Stimulated activated naive CD4-positive, alpha-beta T cell treated with Interleukin-2 at 50 U/mL for 16 hours (primary cell): ENCODE data around the gene TJP1.
"Not testable (repeated sequence)": the region's sequence is repeated elsewhere in the genome, so short reads cannot be mapped to it uniquely, and the experiment has no call there.

Experiments used
- DNase-seq: peaks from one replicate; lab custom pipeline; 2025; lab: John Stamatoyannopoulos, UW

The TJP1 gene

DNA sequence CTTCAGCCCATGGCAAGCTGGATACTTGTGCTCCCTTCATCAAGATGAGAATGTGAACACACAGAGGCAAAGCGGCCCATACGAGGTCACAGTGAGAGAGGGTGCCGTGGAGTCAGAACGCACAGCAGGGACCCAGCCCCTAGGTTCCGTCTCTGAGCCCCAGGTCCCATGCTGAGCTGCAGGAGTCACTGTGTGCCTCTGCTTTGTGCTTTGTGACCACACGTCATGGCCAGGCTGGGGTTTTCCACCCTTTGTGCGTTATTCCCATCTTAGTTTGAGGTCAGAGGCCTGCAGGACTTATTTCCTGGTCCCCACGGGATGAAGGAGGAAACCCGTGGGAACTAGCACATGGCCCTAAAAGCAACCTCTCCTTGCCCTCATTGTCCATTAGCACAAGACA is 140.3 kb downstream of the TJP1 start:
- no peak for DNase-seq

DNA sequence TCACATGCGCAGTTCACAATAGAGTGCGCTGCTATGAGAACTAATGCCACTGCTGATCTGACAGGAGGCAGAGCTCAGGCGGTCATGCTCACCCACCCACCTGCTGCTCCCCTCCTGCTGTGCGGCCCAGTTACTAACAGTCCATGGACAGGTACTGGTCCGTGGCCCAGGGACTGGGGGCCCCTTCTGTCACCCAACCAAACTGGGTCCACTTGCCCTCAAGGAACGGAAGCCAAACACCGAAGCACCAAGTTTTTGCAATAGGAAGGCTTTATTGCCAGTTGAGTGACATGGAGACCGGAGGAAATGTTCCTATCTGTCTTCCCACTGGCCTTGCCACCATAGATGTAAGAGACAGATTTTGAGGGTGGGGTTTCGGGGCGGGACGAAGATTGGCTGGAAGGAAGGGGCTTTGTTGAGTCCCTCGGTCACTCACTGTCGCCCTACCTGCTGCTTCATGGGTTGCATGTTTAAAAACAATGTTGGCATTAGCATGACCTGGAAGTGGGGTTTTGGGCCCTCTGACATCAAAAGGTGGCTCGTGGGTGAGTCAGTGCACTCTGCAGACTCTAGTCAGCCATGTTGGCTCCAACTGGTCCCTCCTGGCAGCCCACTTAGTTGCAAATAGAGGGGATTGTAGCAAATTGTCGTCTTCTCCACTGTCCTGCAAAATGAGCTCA is 141.0 kb downstream of the TJP1 start:
- no peak for DNase-seq

DNA sequence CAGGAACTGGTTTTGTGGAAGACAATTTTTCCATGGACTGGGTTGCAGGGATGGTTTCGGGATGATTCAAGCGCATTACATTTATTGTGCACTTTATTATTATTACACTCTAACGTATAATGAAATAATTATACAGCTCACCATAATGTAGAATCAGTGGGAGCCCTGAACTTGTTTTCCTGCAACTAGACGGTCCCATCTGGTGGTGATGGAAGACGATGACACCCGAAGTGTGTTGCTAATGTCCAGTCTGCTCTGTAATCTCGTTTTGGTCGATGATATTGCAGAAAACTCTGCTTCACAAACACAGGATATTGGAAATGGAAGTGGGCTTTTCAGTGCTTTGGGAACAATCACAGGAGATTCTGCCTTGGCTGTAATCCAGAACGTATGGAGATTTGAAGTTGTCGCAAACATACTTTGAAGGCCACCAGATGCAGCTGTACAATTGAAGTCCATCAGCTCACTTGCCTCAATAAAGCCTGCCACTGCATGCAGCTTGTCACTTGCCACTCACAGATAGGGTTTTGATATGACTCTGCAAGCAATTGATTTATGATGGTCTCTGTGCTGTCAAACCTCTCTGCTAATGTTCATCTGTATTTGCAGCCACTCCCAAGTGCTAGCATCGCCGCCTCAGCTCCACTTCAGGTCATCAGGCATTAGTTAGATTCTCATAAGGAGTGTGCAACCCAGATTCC is 141.7 kb downstream of the TJP1 start:
- DNase-seq: no peak

DNA sequence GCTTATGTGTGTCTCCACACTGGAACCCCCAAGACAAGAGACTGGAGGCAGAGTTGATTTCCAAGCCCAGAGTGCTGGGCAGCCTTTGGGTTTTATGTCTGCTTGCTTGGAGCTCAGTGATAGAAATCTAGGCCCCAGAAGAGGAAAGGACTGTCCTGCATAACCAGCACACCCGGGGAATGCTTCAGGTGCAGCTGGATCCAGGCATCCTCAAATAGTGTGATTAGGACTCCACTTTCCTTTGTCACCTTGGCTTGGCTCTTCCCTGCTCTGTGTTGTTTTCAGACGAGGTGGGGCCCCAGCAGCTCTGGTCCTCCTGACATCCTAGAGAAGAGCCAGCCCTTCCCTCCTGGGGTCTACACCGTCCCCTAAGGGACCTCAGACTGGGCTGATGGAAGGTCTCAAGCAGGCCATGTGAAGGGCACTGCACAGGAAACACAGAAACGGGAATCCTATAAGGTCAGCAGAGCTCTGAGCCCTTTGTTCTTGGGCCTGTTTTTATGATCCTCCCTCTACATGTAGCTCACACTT is 143.7 kb downstream of the TJP1 start:
- no peak for DNase-seq

DNA sequence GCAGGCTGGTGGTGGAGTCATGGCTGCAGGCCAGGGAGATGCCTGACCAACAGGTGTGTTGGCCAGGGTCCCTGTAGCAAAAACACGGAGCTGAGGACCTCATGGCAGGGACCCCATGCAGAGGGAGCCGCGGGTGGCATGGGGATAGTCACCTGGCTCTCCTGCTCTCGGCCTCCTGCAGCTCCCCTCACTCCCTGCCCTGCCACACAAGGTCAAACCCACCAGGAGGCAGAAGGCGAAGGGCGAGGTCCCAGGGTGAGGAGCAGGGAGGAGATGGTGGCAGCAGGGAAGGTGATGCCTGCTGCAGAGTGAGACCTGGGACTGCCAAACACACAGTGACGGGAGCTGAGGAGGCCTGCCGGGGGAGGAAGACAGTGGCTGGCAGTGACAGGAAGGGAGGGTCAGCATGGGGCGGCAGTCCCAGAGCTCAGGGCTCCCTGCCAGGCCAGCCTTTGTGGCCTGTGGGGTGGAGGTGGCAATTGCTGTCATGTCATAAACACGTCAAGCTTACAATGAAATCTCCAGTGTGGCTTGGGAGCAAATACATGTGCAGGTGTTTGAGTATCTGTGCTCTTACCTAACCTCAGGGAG is 144.3 kb downstream of the TJP1 start:
- DNase-seq: no peak

DNA sequence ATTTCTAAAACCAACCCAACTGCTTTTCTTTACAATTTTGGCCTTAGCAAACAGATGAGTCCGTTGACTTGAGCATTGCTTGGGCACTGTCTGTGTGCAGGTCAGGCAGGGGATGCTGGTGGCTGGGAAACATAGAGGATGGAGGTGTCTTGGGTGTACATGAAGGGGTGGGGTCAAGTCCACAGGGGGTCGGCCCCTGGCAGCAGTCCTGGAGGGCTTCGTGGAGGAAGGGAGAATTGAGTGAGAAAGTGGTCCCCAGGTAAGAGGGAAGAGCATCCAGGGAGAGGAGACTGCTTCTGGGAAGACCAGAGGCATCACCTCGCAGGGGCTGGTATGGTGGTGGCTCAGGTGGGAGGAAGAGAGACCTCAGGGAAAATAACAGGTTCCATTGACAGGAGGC is 144.8 kb downstream of the TJP1 start:
- no peak for DNase-seq

DNA sequence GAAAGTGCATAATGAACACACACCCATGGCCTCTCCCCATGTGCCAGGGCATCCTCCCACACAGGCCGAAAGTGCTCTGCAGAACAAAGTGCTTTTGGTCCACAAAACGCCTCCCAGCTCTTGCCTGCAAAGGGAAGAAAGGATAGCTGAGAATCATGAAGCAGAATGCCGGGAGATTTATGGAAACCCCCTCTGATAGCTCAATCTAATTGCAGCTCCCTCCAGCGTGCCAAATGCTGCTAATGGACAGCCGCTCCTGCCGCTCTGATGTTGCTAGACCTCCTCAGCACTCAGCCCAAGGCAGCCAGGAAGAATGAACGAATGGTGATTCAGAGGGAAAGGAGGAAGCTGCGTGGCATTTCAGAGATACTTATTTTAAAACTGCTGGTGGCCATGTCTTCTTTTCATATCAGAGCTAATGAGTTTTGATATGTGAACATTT is 145.3 kb downstream of the TJP1 start:
- no peak for DNase-seq

DNA sequence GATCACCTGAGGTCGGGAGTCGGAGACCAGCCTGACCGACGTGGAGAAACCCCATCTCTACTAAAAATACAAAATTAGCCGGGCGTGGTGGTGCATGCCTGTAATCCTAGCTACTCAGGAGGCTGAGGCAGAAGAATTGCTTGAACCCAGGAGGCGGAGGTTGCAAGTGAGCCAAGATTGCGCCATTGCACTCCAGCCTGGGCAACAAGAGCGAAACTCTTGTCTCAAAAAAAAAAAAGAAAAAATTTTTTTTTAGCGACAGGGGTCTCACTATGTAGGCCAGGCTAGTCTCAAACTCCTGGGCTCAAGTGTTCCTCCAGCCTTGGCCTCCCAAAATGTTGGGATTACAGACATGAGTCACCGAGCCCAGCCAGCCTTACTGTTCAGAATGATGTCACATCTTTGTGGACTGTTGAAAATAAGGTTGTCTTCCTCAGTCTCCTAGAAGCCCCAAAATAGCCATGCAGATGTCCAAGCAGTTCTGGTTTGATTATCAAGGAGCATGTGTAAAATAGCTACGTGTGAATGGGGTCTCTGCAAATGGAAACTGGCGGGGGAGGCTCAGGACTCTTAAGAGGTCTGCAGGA is 145.8 kb downstream of the TJP1 start:
- DNase-seq: not testable (repeated sequence)

DNA sequence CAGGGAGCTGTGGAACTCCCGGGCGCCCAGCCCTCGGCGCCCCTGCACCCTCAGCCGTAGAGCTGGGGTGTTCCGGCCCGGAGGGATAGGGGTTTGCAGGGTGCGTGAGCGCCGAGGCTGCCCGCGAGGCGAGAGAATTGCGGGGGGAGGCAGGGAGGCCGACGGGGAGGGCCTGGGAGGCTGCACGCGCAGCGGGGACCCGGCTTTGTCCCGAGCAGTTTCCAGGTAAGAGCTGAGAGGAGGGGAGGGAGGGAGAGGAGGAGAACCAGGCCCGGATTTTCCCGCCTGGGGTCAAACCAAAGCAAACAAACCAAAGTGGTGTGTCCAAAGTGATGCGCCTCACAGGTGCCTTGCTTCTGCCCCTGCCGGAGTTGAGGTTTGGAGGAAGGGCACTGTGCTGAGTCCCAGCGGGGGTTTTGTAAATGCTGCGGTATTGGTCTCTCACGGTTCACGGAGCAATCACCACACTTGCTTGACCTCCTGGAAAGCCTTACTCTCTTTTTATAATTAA is 146.4 kb downstream of the TJP1 start:
- no peak for DNase-seq

DNA sequence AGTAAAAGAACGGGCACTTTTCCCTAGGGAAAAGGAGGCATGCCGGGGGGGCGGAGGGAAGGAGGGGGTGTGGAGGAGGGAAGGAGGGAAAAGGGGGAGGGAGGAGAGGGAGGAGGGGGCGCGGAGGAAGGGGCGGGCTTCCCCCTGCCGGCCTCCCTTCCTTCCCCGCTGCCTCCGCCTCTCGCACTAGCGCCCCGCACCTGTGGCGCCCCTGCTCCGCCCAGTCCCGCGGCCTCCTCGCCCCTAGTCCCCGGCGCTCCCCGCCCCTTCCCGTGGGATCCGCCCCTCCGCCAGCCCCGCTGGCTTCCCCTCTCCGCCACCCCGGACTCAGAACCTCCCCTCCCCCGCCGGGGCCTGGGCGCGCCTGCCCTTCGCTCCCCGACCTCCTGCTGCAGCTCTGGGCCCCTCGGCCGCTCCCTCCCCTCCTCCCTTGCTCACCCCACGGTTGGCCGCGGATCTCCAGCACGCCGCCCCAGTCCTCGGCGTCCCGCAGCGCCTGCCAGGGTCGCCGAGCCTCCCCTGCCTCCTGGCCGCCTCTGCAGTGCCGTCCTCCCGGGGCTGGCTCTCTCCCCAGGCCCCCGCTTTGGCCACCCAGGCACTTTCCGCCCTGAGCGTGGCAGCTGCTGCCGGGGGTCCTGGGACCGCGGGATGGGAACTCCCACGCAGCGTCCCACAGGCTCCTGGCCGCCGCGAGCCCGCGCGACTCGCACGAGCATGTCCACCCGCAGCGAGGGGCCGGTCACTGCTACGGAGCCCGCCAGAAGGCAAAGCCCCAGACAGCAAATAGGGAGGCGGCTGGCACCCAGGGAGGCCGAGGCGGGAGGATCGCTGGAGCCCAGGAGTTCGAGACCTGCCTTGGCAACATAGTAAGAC is 147.4 kb downstream of the TJP1 start:
- DNase-seq: no peak

DNA sequence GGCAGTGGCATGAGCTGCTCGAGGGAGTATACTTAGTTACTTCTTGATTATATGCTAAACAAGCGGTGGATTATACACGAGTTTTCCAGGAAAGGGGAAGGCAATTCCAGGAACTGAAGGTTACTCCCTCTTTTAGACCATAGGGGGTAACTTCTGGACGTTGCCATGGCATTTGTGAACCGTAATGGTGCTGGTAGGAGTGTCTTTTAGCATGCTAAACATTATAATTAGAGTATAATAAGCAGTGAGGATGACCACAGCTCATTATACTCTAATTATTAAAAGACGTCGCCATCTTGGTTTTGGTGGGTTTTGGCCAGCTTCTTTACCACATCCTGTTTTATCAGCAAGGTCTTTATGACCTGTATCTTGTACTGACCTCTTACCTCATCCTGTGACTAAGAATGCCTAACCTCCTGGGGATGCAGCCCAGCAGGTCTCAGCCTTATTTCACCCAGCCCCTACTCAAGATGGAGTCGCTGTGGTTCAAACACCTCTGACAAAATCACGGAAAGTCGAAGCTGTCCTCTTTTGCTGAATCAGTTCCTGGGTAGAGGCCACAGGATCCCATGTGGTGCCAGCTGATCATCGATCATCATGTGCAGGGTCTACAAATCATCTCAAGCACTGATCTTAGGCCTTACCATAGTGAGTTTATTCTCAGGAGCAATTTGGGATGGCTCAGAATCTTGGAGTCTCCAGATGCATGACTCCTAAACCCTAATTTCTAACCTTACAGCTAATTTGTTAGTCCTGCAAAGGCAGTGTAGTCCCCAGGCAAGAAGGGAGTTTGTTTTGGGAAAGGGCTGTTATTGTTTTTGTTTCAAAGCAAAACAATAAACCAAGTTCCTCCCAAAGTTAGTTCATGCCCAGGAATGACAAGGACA is 149.1 kb downstream of the TJP1 start:
- no peak for DNase-seq

DNA sequence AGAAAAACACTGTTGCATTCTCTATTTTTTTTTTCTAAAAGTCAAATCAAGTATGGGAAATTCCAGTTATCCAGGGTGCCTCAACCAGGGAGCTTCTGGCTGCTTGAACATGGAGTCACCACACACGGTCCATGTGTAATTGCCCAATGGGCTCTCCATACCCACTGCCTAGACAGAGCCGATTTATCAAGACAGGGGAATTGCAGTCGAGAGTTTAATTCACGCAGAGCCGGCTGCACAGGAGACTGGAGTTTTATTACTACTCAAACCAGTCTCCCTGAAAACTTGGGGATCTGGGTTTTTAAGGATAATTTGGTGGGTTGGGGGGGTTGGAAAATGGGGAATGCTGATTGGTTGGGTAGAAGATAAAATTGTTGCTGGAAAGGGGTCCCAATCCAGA is 149.8 kb downstream of the TJP1 start:
- no peak for DNase-seq

DNA sequence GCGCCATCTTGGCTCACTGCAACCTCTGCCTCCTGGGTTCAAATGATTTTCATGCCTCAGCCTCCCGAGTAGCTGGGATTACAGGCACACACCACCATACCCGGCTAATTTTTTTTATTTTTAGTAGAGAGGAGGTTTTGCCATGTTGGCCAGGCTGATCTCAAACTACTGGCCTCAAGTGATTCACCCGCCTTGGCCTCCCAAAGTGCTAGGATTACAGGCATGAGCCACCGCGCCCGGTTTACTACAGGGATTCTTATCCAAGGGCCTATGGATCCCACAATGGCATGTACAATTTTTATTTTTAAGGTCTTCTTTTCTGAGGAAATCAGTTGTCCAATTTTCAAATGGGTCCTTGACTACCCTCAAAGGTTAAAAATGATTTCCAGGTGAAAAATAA is 150.2 kb downstream of the TJP1 start:
- DNase-seq: not testable (repeated sequence)

DNA sequence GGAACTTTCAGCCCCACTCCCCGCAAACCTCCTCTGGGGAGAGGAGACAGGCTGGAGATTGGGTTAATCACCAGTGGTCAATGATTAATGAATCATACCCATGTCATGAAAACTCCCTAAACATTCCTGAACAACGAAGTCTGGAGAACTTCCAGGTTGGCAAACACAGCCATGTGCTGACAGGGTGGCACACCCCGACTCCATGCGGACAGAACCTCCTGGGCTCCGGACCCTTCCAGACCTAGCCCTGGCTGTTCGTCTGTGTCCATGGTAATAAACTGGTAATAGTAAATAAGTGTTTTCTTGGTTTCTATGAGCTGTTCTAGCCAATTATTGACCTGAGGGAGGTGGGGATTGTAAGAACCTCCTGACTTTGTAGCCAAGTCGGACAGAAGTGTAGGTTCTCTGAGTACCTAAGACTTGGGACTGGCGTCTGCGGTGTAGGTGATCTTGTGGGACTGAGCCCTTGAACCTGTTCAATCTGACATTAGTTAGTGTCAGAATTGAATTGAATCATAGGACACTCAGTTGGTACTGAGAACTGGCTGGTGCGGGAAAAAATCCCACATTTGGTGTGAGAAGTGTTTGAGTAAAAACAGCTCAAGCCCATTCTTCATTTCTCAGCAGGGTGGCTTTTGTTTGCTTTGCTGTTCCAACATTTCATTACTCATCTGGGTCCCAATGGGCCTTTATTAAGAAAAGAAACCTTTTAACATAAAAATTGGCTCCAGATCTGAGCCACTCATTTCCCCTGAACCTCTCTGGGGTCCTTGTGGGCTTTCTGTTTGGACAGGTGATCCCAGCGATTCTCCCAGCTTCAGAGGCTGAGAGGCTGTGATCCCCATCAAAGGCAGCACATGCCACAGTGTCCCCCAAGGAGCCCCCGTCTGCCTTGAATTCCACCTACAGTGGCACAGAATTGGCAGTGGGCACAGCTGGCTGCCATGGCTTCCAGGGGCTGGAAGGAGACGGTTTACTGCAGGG is 151.0 kb downstream of the TJP1 start:
- DNase-seq: no peak

DNA sequence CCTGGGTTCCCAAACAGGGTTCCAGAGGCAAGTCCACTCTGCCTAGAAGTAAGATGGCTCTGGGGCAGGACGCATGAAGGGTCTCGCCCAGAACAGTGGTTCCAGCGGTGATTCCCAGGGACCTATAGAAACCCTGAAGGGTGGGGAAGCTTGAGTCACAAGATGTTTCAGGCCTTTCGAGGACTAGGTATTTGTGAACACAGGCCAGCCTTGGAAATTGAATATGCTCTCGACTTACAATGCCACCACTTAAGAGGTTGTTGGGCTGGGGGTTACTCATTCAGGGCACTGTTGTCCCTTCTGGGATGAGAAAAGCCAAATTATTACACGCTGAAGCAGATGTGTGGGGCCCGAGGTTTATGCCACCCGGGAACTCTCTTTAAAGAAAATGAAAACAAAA is 152.0 kb downstream of the TJP1 start:
- DNase-seq: no peak

DNA sequence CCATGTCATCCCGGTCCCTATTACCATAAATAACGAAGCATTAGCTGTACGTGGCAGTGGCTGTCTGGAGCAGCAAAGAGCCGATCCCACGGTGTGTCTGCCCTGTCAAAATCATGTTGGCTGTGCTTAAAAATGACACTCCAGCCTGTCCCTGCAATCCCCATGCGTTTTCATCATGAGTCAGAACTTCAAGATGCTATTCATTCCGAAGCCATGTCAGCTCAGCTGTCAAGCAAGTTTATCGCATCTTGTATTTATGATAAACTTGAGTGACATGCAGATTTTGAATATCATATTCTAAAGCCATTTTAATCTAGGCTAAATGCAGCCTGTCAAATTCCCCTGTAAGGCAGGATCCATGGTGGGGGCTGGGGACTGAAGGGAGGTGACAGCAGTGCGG is 152.4 kb downstream of the TJP1 start:
- no peak for DNase-seq

DNA sequence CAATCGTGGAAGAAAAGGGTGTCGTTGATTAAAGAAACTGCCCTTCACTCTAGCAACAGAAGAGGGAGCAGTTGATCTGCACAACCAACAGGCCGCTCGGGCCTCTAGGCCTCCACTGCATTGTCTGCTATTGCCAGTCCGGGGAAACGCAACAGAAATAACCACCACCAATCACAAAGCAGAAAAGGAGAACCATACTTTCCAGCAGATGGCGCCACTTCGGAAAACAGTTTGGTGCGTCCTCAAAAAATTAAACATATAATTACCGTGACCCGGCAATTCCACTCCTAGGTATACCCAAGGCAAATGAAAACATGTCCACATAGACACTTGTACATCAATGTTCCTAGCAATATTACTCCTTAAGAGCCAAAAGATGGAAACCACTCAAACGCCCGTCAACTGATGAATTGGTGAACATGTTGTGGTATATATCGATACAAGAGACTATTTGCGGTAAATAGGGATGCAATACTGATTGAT is 154.1 kb downstream of the TJP1 start:
- no peak for DNase-seq

DNA sequence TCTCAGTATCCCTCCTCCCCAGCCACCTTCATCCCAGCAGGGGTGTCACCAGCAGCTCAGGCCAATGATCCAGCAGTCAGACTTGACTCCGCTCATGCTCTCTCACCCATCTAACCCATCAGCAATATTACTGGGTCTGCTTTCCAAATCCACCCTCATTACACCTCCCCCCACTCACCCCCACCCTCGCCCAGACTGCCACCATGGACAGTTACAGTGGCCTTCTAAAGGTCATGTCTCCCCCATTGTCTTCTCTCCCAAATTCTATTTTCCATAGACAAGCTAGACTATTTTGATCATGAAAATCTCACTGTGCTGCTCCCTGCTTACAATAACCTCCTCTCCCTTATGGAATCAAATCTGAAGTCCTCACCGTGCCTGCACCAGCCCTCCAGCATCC is 156.0 kb downstream of the TJP1 start:
- DNase-seq: no peak

DNA sequence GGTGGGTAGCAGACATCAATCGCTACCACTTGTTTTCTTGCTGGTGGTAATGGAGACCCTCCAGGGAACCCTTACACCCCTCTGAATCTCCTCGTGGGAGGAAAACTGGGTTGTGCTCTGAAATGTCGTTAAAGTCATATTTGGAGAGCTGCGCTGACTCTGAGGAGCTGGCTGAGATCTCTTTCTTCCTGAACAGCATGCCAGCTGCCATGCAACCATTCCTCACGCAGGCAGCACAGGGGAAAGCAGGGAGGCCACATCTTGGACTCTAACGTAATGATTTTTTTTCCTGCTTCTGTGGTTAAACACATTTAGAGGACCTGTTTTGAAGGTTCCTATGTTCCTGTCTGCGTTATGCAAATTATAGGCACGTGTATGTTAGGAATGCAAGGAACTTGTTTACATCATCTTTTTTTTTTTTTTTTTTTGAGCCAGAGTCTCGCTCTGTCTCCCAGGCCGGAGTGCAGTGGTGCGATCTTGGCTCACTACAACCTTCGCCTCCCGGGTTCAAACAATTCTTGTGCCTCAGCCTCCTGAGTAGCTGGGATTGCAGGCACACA is 156.7 kb downstream of the TJP1 start:
- DNase-seq: no peak
